AG04450 (cell line): ENCODE results near the gene SMYD4. TPM values are rescaled to one million over a fixed set of nuclear protein-coding genes. Genes with fewer than 3 reads are reported as not detected.

Experiments
- CTCF ChIA-PET: fragments of 300-600, 350-600 bp; formaldehyde crosslinking; extraction: SDS; loops from one replicate; lab custom pipeline; 2022; ENCODE audit warnings: antibody characterized with exemption, inconsistent platforms; lab: Charles Lee
- POLR2A ChIA-PET: fragments of 350-600 bp; formaldehyde crosslinking; extraction: SDS; loops from one replicate; lab custom pipeline; 2021; ENCODE audit warnings: antibody characterized with exemption, inconsistent platforms; lab: Yijun Ruan, JAX
- DNase-seq: peaks from one replicate; pipeline ENCODE4 v3.0.0-alpha.2; 2011; ENCODE audit warnings: low read depth, low spot score
- H3K27ac ChIP-seq: one replicate; pipeline ENCODE4 v1.5.1; 2012; ENCODE audit warnings: low read depth, low read length, control low read depth
- H3K27me3 ChIP-seq: one replicate; pipeline ENCODE4 v1.6.0; 2012; ENCODE audit warnings: low read length; ENCODE audit not compliant: control insufficient read depth, insufficient read depth
- H3K4me3 ChIP-seq: 2 replicates; pipeline ENCODE4 v1.5.1; 2011; ENCODE audit warnings: mild to moderate bottlenecking, low read depth, low read length, control low read depth
- H3K9me3 ChIP-seq: 2 replicates; pipeline ENCODE4 v1.5.1; 2012; ENCODE audit warnings: low read length; ENCODE audit not compliant: control insufficient read depth, insufficient read depth
- polyA plus RNA-seq: library from polyadenylated mRNA; depleted of rRNA; stranded (reverse); fragments of >200 nt; gene quantifications from 2 replicates; pipeline ENCODE4 v1.2.3, GENCODE V29; 2011
- TF ChIP-seq, protein P1 (sequence below): IDR thresholded peaks from 2 replicates; pipeline ENCODE4 v1.5.1; 2011; ENCODE audit warnings: low read depth, low read length, control low read depth, inconsistent platforms

Gene SMYD4
- polyA plus RNA-seq, 1 experiment: 5.7 TPM

DNA sequence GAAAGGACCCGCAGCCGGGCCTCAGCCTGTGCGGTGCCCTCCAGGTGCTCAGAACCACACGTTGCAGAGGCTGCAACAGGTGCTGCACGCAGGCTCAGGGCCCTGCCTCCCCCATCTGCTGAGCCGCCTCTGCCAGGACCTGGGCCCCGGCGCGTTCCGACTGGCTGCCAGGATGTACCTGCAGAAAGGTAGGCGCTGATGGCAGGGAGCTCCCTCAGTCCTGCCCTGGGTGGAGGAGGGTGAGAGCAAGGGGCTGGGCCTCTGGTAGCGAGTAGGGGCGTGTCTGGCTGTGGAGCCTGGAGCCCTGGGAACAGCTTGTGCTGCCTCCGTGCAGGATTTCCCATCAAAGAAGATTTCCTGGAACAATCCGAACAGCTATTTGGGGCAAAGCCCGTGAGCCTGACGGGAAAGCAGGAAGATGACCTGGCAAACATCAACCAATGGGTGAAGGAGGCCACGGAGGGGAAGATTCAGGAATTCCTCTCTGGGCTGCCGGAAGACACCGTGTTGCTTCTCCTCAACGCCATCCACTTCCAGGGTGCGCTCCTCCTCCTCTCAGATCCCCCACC is 82.6 kb downstream of the SMYD4 start:
- ChIA-PET CTCF (no interaction called here), POLR2A (no interaction called here)
- peaks cover 7% of the 10 kb centered on the region for H3K27me3 ChIP-seq
- no peak for DNase-seq
- TF ChIP-seq, protein P1, sequence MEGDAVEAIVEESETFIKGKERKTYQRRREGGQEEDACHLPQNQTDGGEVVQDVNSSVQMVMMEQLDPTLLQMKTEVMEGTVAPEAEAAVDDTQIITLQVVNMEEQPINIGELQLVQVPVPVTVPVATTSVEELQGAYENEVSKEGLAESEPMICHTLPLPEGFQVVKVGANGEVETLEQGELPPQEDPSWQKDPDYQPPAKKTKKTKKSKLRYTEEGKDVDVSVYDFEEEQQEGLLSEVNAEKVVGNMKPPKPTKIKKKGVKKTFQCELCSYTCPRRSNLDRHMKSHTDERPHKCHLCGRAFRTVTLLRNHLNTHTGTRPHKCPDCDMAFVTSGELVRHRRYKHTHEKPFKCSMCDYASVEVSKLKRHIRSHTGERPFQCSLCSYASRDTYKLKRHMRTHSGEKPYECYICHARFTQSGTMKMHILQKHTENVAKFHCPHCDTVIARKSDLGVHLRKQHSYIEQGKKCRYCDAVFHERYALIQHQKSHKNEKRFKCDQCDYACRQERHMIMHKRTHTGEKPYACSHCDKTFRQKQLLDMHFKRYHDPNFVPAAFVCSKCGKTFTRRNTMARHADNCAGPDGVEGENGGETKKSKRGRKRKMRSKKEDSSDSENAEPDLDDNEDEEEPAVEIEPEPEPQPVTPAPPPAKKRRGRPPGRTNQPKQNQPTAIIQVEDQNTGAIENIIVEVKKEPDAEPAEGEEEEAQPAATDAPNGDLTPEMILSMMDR: no peak
- H3K4me3 ChIP-seq: no peak overlapping the region
- H3K9me3 ChIP-seq: peaks cover 25% of the 10 kb centered on the region
- H3K27ac ChIP-seq: no peak overlapping the region

DNA sequence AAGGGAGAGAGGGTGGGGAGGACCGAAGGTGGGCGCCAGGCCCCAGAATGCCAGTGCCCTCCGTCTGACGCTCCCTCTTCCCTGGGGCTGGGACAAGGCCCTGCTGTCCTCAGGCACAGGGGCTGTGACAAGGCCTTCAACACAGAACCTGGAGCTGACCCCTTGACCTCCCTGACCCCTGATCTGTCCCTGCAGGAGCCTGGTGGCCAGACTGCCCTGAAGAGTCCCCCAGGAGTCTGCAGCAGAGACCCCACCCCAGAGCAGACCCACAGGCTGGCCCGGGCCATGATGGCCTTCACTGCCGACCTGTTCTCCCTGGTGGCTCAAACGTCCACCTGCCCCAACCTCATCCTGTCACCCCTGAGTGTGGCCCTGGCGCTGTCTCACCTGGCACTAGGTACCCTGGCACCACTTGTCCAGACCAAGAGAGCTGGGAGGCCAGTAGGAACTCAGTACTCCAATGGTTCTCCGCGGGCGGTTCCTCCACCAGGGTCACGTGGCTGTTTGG is 84.1 kb downstream of the SMYD4 start:
- ChIA-PET POLR2A (no interaction called here), CTCF (no interaction called here)
- TF ChIP-seq, protein P1: no peak
- DNase-seq: no peak
- H3K27me3 ChIP-seq: peaks cover 2% of the 10 kb centered on the region
- peaks cover 25% of the 10 kb centered on the region for H3K9me3 ChIP-seq
- no peak overlapping the region for H3K4me3 ChIP-seq
- no peak overlapping the region for H3K27ac ChIP-seq

DNA sequence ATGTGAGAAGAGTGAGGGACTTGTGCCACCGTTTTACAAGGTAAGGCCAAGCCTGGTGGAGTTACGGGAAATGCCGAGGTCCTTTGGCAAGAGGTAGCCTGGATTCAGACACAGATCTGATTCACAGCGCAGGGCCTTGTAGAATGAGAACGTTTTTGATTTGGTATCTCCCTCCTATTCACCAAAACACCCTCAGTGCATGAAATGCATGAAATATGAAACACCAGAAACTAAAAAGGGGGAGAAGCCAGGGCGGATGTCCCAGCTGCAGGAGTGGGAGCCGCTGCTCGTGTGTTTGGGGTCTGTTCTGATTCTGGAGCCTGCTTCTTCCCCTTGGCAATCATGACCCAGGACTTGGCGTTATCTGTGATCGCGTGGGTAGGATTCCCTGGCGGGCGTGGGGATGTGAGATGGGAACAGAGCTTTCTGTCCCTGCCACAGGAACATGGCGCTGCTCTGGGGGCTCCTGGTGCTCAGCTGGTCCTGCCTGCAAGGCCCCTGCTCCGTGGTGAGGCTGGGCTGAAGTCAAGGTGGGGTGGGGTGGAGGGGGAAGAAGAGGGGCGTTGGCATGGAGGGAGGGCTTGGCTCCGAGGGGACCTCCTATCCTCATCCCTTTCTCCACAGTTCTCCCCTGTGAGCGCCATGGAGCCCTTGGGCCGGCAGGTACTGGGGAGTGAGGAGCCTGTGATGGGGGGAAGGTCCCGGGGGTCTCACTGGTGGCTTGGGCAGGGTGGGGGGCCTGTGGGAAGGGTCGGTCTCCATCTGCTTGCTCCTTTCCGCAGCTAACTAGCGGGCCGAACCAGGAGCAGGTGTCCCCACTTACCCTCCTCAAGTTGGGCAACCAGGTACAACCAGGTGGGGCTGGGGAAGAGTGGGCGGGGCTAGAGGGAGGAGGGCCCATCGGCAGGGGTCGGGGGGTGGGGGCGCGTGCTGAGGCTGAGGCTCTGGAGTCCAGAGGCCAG is 84.9 kb downstream of the SMYD4 start:
- TF ChIP-seq, protein P1: no peak
- Histone ChIP-seq H3K27ac (no peak overlapping the region), H3K27me3 (peaks cover 2% of the 10 kb centered on the region), H3K9me3 (peaks cover 25% of the 10 kb centered on the region), H3K4me3 (no peak overlapping the region)
- CTCF ChIA-PET: interaction anchor here (0.7 kb wide), 1 partner anchor 23 kb away, joined by 3 read pairs; no protein-coding TSS in a partner anchor
- POLR2A ChIA-PET: no interaction called here
- DNase-seq: no peak

DNA sequence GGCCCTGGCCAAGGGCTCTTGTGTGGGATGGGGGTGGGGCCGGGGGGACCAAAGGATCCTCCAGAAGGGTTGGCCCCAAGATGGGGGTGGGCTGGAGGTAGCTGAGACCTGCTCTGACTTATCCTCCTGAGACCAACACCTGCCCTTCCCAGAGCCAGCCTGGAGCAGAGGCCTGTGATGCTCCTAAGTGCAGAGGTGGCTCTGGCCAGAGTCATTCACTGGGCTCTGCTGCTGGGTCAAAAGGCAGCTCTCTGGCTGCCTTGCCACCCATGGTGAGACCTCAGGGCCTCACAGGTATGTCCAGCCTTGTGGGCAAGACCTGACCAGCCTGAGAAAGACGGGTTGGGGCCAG is 86.6 kb downstream of the SMYD4 start:
- peaks cover 18% of the 10 kb centered on the region for H3K9me3 ChIP-seq
- POLR2A ChIA-PET: interaction anchor here (0.8 to 1.0 kb wide), 2 partner anchors 10 to 27 kb away, joined by 3 read pairs; no protein-coding TSS in a partner anchor
- H3K27me3 ChIP-seq: no peaks in the 10 kb centered on the region

More for the DNA sequence above, 86.6 kb downstream of the SMYD4 start:
- no peak for DNase-seq
- Histone ChIP-seq H3K27ac (no peak overlapping the region), H3K4me3 (no peak overlapping the region)
- TF ChIP-seq, protein P1: no peak
- CTCF ChIA-PET: no interaction called here
